DND-41 (cell line): ENCODE results near the gene CYBA.

Experiments used
- ATAC-seq: fragments of 200-7000 bp; cut with Tn5 transposase; 3 replicates; pipeline ENCODE4 v1.9.1; 2021; ENCODE audit warnings: low read depth; ENCODE audit not compliant: insufficient read depth
- DNase-seq: peaks from one replicate; pipeline ENCODE4 v3.0.0-alpha.2; 2020
- H2AFZ ChIP-seq: 2 replicates; pipeline ENCODE4 v1.6.0; 2012; ENCODE audit warnings: low read depth, low read length
- H3K27ac ChIP-seq: 2 replicates; pipeline ENCODE4 v1.5.1; 2012; ENCODE audit warnings: low read length, inconsistent platforms
- H3K27me3 ChIP-seq: fragments of 200-600 bp; sonication (generic); 2 replicates; pipeline ENCODE4 v1.6.0; 2012; ENCODE audit warnings: low read length, mild to moderate bottlenecking, inconsistent platforms; ENCODE audit not compliant: insufficient read depth, poor library complexity
- H3K36me3 ChIP-seq: 2 replicates; pipeline ENCODE4 v1.5.1; 2012; ENCODE audit warnings: low read length, inconsistent platforms; ENCODE audit not compliant: insufficient read depth
- H3K4me1 ChIP-seq: 2 replicates; pipeline ENCODE4 v1.5.1; 2012; ENCODE audit warnings: mild to moderate bottlenecking, low read length; ENCODE audit not compliant: insufficient read depth
- H3K4me2 ChIP-seq: 2 replicates; pipeline ENCODE4 v1.6.0; 2012; ENCODE audit warnings: mild to moderate bottlenecking, moderate library complexity, low read length, inconsistent platforms; ENCODE audit not compliant: insufficient read depth
- H3K4me3 ChIP-seq, 2 experiments: fragments of 200-600 bp in 1 of 2; shearing (Covaris generic) in 1 of 2; 2 replicates each; pipeline ENCODE4 v1.5.1; 2012 to 2016; ENCODE audit warnings: inconsistent platforms in 2 of 2, low read length in 2 of 2, mild to moderate bottlenecking in 2 of 2, low read depth in 1 of 2, moderate library complexity in 1 of 2
- H3K79me2 ChIP-seq: 2 replicates; pipeline ENCODE4 v1.6.0; 2012; ENCODE audit warnings: low read length, inconsistent platforms; ENCODE audit not compliant: insufficient read depth
- H3K9ac ChIP-seq: 2 replicates; pipeline ENCODE4 v1.6.0; 2012; ENCODE audit warnings: low read depth, mild to moderate bottlenecking, inconsistent platforms, low read length, moderate library complexity
- H3K9me3 ChIP-seq: 2 replicates; pipeline ENCODE4 v1.5.1; 2012; ENCODE audit warnings: low read length, moderate library complexity, mild to moderate bottlenecking, inconsistent platforms; ENCODE audit not compliant: insufficient read depth, severe bottlenecking
- H4K20me1 ChIP-seq: 2 replicates; pipeline ENCODE4 v1.6.0; 2012; ENCODE audit warnings: low read length; ENCODE audit not compliant: insufficient read depth
- CTCF ChIP-seq: IDR thresholded peaks from 2 replicates; pipeline ENCODE4 v1.5.1; 2012; ENCODE audit warnings: borderline replicate concordance, low read length, moderate library complexity, mild to moderate bottlenecking; ENCODE audit not compliant: poor library complexity, severe bottlenecking; ENCODE audit errors: extremely low read depth
- EZH2 ChIP-seq: IDR thresholded peaks from 3 replicates; pipeline ENCODE4 v1.6.1; 2012; ENCODE audit warnings: borderline replicate concordance, low read depth, mild to moderate bottlenecking, moderate library complexity, low read length, inconsistent platforms; ENCODE audit not compliant: severe bottlenecking

Gene CYBA

GRCh38 chr16:88697831-88698615, 47.2 kb upstream of the CYBA start:
- Histone ChIP-seq H3K4me3 (no peak overlapping the region), H3K79me2 (peaks cover 33% of the 10 kb centered on the region), H3K36me3 (peaks cover 58% of the 10 kb centered on the region), H4K20me1 (peaks cover 20% of the 10 kb centered on the region), H2AFZ (no peak overlapping the region), H3K4me1 (peaks cover 31% of the 10 kb centered on the region), H3K4me2 (no peak overlapping the region), H3K27ac (no peak overlapping the region), H3K9me3 (no peaks in the 10 kb centered on the region), H3K9ac (no peak overlapping the region), H3K27me3 (no peaks in the 10 kb centered on the region)
- ATAC-seq (no peak), DNase-seq (no peak)
- TF ChIP-seq EZH2: no peak
- peak; percentile 48 for TF ChIP-seq CTCF

- DNase-seq (no peak), ATAC-seq (no peak)
- H3K36me3 ChIP-seq: peaks cover 51% of the 10 kb centered on the region
- H3K27ac ChIP-seq: no peak overlapping the region
- no peak overlapping the region for H3K9ac ChIP-seq
- no peak overlapping the region for H3K4me3 ChIP-seq
- H3K27me3 ChIP-seq: no peaks in the 10 kb centered on the region
- peaks cover 20% of the 10 kb centered on the region for H4K20me1 ChIP-seq
- H3K4me1 ChIP-seq: peaks cover 24% of the 10 kb centered on the region
- H3K4me2 ChIP-seq: no peak overlapping the region
- TF ChIP-seq CTCF (no peak), EZH2 (no peak)
- H3K9me3 ChIP-seq: no peaks in the 10 kb centered on the region
- H2AFZ ChIP-seq: no peak overlapping the region
- H3K79me2 ChIP-seq: peaks cover 25% of the 10 kb centered on the region
These were observed 46.4 kb upstream of the CYBA start for GRCh38 chr16:88697116-88697830.

GRCh38 chr16:88696441-88696840, 45.6 kb upstream of the CYBA start:
- no peak for ATAC-seq
- Histone ChIP-seq H2AFZ (no peak overlapping the region), H3K27ac (no peak overlapping the region), H3K79me2 (peaks cover 17% of the 10 kb centered on the region), H3K9me3 (no peaks in the 10 kb centered on the region), H3K4me1 (peaks cover 19% of the 10 kb centered on the region), H4K20me1 (peaks cover 20% of the 10 kb centered on the region), H3K4me3 (no peak overlapping the region), H3K9ac (no peak overlapping the region), H3K4me2 (no peak overlapping the region), H3K36me3 (peaks cover 48% of the 10 kb centered on the region), H3K27me3 (no peaks in the 10 kb centered on the region)
- no peak for DNase-seq
- no peak for TF ChIP-seq CTCF
- TF ChIP-seq EZH2: no peak
